T-helper 1 cell treated with Interleukin-12 subunit alpha and Interleukin-12 subunit beta and Interleukin-4 antibody, amounts not matched to agents 30 ng/mL and 1 ng/mL, for 36 hours (primary cell): ENCODE results near the gene FRRS1L. TPM values are rescaled to one million over a fixed set of nuclear protein-coding genes. Genes with fewer than 3 reads are reported as not detected.

Experiments used
- intact Hi-C: fragments of 100-400 bp; cut with micrococcal nuclease; formaldehyde crosslinking; loops from one replicate; pipeline ENCODE4 v1.15.1; 2024
- total RNA-seq: library from RNA; stranded (reverse); gene quantifications from 2 replicates; pipeline ENCODE4 v1.2.3, GENCODE V29; 2022

Gene FRRS1L
- total RNA-seq, 1 donor from 2014 or later = not detected

DNA sequence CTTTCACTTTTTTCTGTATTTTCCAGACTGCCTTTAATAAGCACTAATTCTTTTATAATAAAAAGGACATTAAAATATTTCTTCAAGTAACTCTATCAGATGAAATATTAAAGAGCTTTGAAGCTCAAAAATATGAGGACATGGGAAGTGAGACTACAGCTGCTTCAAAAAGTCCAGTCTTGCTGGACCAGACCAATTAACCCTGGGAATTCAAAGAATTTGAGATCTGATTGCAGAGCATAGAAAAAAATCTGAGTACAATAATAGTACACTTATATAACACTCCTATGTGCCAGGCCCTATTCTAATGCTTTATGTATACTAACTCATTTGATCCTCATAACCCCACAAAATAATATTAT is 57.1 kb downstream of the FRRS1L start:
- intact Hi-C loops = loop anchor here (1.0 to 10.0 kb wide), 5 partner anchors 8 to 775 kb away; partner anchors contain the start of genes CTNNAL1 and TMEM245

DNA sequence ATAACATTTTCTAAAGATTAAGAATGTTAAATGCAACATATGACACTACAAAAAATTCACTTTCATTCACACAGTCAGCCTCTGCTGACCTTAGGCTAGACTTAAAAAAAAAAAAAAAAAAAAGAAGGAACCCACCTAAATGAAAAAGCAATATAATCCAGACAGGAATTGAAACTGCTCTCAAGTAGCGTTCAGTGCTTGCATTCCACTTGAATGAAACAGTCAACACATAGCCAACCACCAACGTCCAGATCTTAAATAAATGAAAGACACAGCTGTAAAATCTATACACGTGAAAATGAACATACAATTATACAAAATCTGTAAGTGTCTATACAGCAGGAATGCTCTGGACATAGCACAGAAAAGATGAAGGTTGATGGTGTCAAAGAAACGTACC is 58.7 kb downstream of the FRRS1L start:
- intact Hi-C loops = no loop called here

DNA sequence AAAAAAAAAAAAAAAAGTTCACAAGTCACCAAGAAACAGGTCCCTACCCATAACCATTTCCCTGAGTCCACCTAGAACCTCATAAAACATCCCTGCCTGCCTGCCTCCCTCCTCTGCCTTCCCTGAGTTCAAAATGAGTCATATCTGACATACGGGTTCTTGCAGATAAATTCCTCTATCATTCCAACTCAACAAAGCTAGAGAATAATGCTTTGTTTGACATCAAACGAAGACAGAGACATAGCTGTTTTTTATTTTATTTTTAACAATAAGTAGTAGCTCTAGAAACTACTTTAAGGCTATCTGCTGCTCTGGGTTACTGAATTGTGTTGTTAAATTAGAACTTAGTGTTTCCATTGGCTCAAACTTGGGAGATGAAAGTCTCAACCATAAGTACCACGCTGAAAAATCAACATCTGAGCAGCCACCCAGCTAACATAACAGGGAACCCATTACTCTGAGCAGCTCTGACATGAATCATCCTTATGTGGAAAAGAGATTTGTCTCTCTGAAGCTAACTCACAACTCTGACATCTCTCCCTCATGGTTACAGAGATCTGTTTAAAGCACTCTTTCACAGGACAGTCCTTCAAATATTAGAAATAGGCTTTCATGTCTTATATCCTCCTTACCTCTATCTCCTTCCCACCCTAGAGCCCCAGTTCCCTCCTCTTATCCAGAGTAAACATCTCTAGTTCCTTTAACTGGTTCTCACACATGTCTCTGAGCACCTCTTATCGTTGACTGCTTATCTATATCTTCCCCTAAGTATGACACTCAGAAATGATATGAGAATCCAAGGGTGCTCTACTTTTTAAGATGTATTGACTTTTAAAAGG is 59.4 kb downstream of the FRRS1L start:
- intact Hi-C loops = no loop called here

DNA sequence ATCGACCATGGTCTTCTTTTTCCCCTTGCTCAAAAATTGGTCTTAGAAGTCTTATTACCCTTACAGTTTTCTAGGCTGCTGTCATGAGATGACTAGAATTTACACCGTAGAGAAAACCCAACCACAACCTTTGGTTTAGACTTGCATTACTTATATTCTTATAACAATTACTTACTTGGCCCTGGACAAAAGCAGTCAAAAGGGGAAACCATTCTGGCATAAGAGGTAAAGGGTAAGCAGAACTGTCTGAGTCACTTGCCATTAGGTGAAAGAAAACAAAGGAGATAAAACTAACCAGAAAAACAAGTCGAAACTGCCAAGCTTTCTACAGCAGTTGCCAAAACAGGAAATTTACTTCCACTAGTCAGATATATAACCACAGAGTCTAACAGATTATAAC is 65.2 kb downstream of the FRRS1L start:
- intact Hi-C loops = loop anchor here (1.0 to 5.0 kb wide), 8 partner anchors 8 to 310 kb away; partner anchors contain the start of genes ABITRAM and ELP1

DNA sequence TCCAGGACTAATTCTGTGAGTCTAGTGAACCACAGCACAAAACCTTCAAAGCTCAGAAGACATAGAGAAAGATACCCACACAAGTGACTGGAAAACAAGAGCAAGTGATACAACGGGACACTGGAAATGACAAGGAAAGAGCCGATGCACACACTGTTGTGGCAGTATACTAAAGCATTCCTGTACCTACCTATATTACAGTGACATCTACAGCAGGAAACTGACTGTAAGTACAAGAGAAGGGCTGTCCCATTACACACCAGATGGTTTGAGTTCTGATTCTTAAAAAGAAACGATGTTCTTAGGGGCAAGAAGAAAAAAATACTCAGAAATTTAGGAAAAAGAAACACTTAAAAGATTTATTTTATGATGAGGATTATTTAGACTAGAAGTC is 65.8 kb downstream of the FRRS1L start:
- intact Hi-C loops = loop anchor here (1.0 to 5.0 kb wide), 7 partner anchors 9 to 311 kb away; partner anchors contain the start of genes ABITRAM and ELP1

GRCh38 chr9:109100543-109101201 is 66.4 kb downstream of the FRRS1L start:
- intact Hi-C loops = loop anchor here (1.0 to 5.0 kb wide), 7 partner anchors 8 to 312 kb away; partner anchors contain the start of genes ABITRAM and ELP1

- intact Hi-C loops = no loop called here
These were observed 68.1 kb downstream of the FRRS1L start for GRCh38 chr9:109098960-109099308.

DNA sequence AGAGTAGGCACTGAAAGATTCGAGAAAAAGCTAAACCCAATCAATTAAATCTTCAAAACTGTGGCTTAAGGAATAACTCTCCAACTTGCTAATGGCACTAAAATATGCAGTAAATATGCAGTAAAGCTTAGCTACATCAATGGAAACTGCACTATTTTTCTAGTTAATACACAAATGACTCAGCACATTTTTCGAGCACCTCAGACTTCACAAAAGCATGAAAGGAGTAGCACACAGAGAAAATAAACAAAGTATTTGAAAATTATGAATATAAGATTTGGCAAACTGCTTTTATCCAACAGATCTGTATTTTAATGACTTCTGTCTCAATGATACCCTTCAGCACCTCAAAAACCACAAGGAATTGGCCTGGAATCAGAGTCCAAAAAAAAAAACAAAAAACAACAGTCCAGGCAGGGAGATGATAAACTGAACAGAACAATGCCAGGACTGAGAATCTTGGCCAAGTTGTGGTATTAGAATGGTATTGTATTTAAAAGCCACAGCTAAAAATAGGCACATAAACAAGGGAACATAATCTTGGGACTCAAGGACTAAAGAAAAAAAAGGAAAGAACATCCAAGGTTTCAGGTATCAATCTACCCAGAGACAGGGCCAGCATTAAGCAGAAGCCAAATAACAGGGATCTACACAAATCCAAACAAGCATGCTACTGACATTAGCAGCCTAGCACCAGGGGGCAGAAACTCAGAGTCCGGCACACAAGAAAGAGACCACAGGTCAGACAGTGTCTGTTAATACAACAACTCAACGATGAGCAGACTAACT is 68.7 kb downstream of the FRRS1L start:
- intact Hi-C loops = no loop called here

GRCh38 chr9:109097146-109097545 is 69.9 kb downstream of the FRRS1L start:
- intact Hi-C loops = no loop called here

- intact Hi-C loops = no loop called here
These were observed 71.7 kb downstream of the FRRS1L start for GRCh38 chr9:109095321-109095720.

DNA sequence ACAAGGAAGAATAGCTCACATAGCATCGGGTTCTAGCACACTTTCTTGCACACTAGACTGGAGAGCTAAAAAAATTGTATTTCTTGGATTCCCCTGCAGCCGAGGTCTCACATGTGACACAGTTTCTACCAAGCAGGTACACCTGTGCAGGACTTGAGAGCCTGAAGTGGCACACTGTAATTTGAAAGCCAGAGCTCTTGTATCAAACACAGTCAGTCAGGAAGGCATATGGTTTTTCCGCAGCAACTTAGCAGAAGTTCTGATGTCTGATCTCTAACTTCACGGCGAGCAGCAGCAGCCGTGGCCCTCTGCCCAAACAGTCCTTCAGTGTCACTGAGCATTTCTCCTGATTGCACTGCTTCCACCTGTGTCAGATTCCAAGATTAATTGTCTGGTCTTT is 72.8 kb downstream of the FRRS1L start:
- intact Hi-C loops = no loop called here

GRCh38 chr9:109092587-109092986 is 74.5 kb downstream of the FRRS1L start:
- intact Hi-C loops = loop anchor here (1.0 kb wide), 1 partner anchor 9 kb away; no protein-coding TSS in a partner anchor

- intact Hi-C loops = loop anchor here (1.0 kb wide), 1 partner anchor 9 kb away; no protein-coding TSS in a partner anchor
These were observed 74.9 kb downstream of the FRRS1L start for GRCh38 chr9:109092051-109092580.

- intact Hi-C loops = no loop called here
These were observed 78.8 kb downstream of the FRRS1L start for GRCh38 chr9:109088221-109088620.

GRCh38 chr9:109087795-109088194 is 79.3 kb downstream of the FRRS1L start:
- intact Hi-C loops = no loop called here

GRCh38 chr9:109086221-109086620 is 80.8 kb downstream of the FRRS1L start:
- intact Hi-C loops = no loop called here

- intact Hi-C loops = no loop called here
These were observed 81.5 kb downstream of the FRRS1L start for GRCh38 chr9:109085510-109085909.

DNA sequence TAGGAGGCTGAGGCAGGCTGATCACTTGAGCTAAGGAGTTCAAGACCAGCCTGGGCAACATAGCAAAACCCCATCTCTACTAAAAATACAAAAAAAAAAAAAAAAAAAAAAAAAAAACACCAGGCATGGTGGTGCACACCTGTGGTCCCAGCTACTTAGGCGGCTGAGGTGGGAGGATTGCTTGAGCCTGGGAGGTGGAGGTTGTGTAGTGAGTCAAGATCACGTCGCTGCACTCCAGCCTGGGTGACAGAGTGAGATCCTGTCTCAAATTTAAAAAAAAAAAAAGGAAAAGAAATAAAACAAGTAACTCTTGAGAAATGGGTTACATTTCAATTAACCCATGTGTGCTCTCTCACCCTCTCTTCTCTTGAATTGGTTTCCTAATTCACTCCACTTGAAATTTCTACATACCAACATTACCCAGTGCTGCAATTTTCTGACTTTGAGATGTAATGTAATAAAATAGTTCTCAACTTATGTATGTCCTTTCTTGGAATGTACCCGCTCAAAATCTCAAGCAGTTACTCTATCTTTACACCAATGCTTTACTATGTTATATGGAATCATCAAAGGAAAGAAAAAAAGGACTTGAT is 83.1 kb downstream of the FRRS1L start:
- intact Hi-C loops = no loop called here

DNA sequence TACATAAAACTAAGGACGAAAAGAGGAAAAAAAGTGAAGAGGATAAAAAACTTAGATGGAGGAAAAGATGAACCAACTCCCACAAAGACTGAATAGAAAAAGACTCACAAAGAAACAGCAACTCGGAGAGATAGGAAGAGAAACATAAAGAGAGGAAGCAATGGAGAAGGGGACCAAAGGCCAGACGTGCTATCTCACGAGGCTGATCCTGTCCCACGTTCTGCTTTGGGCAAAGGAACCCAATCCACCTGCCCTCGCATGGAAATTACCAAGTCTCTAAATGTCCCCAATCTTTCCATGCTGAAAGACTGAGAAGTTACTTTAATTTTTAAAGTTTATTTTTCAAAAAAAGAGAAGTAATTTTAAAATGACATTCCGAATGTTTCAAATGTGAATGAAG is 83.9 kb downstream of the FRRS1L start:
- intact Hi-C loops = no loop called here

- intact Hi-C loops = no loop called here
These were observed 84.9 kb downstream of the FRRS1L start for GRCh38 chr9:109082091-109082620.
